GM21367 (cell line): ENCODE measurements around the gene ISCA2.

Experiments
- ATAC-seq: cut with Tn5 transposase; IDR thresholded peaks from one replicate; pipeline ENCODE4 v1.9.1; 2021; ENCODE audit not compliant: unreplicated experiment

The ISCA2 gene

GRCh38 chr14:74507840-74508239, 14.3 kb downstream of the ISCA2 start:
- no peak for ATAC-seq

GRCh38 chr14:74508292-74508731, 14.7 kb downstream of the ISCA2 start:
- no peak for ATAC-seq

- ATAC-seq, result no peak
These were observed 15.4 kb downstream of the ISCA2 start for GRCh38 chr14:74508844-74509428.

- ATAC-seq, result no peak
These were observed 16.1 kb downstream of the ISCA2 start for GRCh38 chr14:74509587-74510222.

- ATAC-seq, result no peak
These were observed 16.8 kb downstream of the ISCA2 start for GRCh38 chr14:74510223-74510931.

- ATAC-seq, result no peak
These were observed 17.4 kb downstream of the ISCA2 start for GRCh38 chr14:74510959-74511409.

GRCh38 chr14:74511966-74512830, 18.6 kb downstream of the ISCA2 start:
- no peak for ATAC-seq

- no peak for ATAC-seq
These were observed 20.9 kb downstream of the ISCA2 start for GRCh38 chr14:74514471-74514941.

- no peak for ATAC-seq
These were observed 22.4 kb downstream of the ISCA2 start for GRCh38 chr14:74515891-74516412.

GRCh38 chr14:74516451-74517160, 23.0 kb downstream of the ISCA2 start:
- no peak for ATAC-seq

GRCh38 chr14:74517731-74518130, 24.2 kb downstream of the ISCA2 start:
- no peak for ATAC-seq

- ATAC-seq, result no peak
These were observed 24.7 kb downstream of the ISCA2 start for GRCh38 chr14:74518221-74518620.

GRCh38 chr14:74519316-74520074, 25.9 kb downstream of the ISCA2 start:
- ATAC-seq, result no peak

GRCh38 chr14:74521756-74522155, 28.2 kb downstream of the ISCA2 start:
- ATAC-seq, result no peak

- ATAC-seq, result no peak
These were observed 29.2 kb downstream of the ISCA2 start for GRCh38 chr14:74522740-74523139.

GRCh38 chr14:74524076-74524811, 30.7 kb downstream of the ISCA2 start:
- no peak for ATAC-seq

- no peak for ATAC-seq
These were observed 31.2 kb downstream of the ISCA2 start for GRCh38 chr14:74524812-74525135.

GRCh38 chr14:74525361-74525851, 31.8 kb downstream of the ISCA2 start:
- no peak for ATAC-seq
